HG03108 (cell line): ENCODE data around the gene BAZ1B.
"Not testable (repeated sequence)": the region's sequence is repeated elsewhere in the genome, so short reads cannot be mapped to it uniquely, and the experiment has no call there.

Source experiments
- ATAC-seq: cut with Tn5 transposase; IDR thresholded peaks from one replicate; pipeline ENCODE4 v1.9.1; 2021; ENCODE audit warnings: moderate library complexity; ENCODE audit not compliant: unreplicated experiment

Gene BAZ1B

DNA sequence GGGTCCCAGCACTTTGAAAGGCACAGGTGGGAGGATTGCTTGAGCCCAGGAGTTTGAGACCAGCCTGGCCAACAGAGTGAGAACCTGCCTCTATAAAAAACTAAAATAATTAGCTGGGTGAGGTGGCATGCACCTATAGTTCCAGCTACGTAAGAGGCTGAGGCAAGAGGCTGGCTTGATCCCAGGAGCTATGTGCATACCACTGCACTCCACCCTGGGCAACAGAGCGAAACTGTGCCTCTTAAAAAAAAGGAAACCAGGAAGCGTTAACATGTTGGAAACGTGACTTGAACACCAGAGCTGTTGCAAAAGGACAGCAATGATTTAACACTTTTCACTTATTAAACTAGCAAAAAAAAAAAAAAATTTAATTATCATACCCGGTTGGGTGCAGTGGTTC is 12.6 kb downstream of the BAZ1B start:
- ATAC-seq: no peak

DNA sequence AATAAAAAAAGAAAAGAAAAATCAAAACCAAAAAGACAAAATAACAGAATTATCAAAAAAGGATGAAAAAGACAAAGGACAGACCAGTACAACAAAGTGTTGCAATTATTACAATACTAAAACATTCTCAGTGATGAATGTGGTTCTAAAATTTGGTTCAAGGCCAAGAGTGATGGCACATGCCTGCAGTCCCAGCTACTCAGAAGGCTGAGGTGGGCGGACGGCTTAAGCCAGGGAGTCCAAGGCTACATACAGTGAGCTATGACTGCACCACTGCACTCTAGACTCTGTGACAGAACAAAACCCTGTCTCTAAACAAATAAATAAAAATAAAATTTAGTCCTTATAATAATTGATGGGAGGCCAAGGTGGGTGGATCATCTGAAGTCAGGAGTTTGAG is 14.5 kb downstream of the BAZ1B start:
- no peak for ATAC-seq

DNA sequence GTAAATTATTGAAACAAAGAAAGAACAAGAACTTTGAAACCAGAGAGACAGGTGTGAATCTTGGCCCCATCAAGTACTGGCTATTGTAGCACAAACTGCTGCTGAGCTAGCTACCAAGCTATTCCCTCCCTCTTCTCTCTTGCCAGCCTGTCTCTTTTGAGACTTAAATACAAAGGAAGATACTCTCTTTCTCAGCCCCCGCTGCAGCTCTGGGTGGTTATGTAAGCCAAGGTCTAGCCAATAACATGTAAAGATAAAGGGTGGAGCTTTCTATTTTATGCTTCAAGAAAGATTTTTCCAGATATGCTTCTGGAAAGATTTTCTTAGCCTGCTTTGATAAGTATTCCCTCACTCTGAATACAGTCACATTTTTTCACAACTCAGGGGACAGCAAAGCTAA is 17.2 kb downstream of the BAZ1B start:
- ATAC-seq: no peak

DNA sequence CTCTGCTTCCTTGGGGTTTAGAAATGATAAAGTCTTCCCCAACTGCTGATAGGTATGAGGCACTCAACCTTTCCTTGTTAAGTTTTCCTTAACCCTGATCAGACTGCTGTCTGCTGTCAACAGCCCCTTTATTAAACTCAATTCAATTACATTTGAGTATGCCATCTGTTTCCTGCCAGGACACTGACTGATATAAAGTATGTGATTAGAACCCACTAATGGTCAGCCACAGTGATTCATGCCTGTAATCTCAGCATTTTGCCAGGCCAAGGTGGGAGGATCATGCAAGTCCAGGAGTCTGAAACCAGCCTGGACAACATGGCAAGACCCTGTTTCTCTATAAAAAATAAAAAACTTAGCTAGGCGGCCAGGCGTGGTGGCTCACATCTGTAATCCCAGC is 18.1 kb downstream of the BAZ1B start:
- no peak for ATAC-seq

DNA sequence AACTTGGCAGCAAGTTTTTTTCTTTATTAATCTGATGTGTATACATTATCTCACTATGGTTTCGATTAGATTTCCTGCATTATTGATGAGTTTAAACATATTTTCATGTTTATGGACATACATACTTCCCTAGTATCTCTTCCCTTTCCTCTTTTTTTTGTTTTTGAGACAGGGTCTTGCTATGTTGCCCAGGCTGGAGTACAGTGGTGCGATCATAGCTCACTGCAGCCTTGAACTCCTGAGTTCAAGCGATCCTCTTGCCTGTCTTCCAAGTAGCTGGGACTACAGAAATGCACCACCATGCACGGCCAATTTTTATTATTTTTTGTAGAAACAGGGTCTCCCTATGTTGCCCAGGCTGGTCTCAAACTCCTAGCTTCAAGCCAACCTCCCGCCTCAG is 18.9 kb downstream of the BAZ1B start:
- no peak for ATAC-seq

DNA sequence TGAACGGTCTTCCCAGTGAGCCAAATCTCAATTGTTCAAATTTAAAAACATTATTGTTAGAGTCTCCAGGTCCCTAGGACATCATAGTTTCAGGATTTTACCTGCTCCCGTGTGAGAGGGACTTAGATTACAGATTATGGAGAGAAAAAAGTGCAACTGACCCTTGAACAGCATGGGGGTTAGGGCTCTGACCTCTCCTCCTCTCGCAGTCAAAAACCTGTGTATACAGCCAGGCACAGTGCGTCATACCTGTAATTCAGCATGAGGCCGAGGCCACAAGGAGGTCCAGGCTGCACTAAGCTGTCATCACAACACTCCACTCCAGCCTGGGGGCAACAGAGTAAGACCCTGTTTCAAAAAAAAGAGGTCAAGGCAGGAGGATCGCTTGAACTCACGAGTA is 25.5 kb downstream of the BAZ1B start:
- ATAC-seq: no peak

DNA sequence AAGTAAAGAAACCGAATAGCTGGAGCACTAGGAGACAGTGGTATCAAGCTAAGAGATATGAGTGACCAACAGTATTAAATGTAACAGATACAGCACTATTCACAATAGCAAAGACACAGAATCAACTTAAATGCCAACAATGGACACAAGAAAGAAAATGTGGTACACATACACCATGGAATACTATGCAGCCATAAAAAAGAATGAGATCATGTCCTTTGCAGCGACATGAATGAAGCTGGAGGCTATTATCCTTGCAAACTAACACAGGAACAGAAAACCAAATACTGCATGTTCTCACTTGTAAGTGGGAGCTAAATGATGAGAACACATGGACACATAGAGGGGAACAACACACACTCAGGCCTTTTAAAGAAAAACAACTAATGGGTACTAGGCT is 26.6 kb downstream of the BAZ1B start:
- ATAC-seq: not testable (repeated sequence)

DNA sequence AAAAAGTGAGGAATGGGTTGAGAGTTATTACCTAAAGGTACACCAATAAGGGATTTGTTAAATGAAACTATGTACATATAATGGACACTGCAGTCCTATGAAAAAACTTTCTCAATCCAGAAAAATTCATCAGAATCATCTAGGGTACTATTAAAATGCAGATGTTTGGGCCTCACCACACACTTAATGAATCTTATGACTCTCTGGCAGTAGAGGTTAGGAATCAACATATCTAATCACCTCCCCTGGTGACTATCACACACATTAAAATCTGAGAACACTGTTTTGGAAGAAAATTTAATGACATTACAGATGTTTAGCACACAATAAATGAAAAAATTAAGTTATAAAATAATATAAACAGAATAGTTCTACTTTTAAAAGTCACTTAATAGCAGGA is 32.1 kb downstream of the BAZ1B start:
- no peak for ATAC-seq

DNA sequence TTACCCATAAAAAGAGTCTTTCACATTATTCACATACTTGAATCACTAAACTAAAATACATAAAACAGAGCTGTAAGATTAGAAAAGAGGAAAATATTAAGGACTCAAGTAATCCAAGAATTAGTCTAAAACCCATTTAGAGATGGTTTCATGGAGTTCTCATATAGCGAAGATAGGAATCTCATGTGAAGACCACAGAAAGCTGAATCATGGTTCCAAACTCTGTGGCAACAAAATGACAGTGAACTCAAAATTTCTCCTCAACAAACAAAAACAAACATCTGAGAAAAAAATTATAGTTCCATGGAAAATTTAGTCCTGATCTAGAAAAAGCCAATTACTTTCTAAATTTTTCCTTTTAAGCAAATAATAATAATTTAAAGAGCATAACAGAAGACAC is 34.6 kb downstream of the BAZ1B start:
- ATAC-seq: no peak

DNA sequence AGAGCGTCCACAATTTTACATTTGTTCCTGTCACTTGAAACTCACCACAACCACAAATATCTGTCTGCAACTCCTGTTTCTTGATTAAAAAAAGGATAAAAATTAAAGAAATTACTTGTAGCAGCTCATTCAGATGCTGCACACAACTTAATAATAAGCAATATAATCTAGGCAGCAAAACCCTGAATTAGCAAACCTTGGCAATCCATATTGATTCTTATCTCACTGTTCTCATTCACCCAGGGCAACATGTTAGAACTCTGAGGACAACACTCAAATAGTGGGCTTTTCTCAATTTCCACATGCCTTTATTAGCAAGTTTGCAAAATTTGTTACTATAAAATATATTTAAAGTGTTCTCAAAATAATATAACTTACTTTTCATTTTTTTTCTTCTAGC is 38.9 kb downstream of the BAZ1B start:
- ATAC-seq: no peak

DNA sequence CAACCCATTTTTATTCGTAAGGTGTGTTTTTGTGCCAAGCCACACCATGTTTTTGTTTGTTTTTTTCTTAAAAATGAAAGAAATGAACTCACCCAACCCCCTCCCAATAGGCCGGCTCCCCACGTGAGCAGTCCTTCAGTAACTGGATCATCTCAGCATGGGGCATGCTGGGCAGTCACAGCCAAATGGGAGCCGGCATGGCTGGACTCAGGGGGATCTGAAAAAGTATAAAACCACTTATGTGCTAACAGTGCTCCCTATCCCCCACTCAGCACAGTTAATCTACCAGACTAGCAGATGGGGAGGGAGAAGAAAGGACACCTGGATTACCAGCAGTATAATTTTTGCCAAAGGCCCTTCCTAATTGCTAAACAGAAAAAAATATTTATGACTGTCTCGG is 39.3 kb downstream of the BAZ1B start:
- no peak for ATAC-seq

DNA sequence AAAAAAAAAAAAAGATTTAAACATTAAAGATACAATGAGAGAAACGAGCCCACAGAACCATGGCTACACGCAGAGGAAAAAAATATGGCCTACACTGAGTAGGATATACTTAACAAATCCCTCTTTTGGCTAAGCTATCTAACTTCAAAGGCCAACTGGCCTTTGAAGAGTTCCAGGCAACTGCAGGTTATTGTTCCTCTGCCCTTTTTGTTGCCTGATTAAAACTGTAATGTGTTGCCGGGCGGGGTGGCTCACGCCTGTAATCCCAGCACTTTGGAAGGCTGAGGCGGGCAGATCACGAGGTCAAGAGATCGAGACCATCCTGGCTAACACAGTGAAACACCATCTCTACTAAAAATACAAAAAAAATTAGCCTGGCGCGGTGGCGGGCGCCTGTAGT is 40.6 kb downstream of the BAZ1B start:
- ATAC-seq: not testable (repeated sequence)

DNA sequence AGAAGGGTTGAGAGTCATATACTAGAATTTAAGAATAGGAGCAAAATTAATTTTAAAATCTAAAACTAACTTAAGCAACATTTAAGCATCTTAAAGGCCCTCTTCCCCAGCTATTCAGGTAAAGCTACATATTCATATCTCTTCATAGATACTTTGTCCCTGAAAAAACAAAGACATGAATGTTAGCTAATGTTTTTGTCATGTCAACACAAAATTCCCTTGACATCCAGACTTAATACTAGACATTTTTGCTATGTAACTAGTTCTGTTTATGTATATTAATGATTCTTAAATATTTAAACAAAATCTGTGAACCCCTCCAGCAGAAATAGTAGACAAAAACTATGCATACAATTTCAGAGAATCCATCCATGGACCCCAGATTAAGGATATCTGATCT is 43.5 kb downstream of the BAZ1B start:
- ATAC-seq: no peak

DNA sequence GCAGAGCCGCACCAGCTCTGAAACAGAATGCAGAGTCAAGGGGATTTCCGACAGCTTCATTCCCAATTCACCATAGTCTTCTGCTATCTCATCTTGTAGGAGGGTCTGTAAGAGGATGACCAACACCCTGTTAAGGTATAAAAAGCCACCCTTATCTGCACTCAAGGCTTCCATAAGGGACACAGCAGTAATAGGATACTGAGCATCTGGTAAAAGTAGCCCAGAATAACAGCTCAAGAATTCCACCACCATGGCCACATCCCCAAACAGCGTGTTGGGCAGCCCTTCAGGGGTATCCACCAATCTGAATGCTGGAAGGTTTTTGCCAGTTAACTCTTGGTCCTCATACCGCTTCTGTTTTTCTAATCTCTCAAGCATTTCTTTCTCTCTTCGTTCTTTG is 44.7 kb downstream of the BAZ1B start:
- no peak for ATAC-seq

DNA sequence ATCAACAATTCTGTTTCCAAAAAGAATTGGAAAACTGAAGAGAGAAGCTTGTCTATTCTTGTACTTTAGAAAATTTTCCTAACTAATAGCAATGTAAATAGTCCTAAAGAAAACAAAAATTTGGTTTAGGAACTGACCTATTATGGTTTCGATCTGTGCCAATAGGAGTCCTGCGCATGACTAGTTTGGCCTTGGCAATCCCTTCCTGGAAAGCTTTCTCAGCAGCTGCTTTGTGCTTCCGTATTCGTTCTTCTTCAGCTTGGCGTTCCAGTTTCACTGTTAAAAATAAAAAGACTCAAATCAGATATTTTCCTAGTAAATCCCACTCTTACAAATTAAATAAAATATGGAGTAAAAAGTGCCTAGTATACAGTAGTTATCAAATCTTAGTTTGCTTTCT is 51.9 kb downstream of the BAZ1B start:
- no peak for ATAC-seq

DNA sequence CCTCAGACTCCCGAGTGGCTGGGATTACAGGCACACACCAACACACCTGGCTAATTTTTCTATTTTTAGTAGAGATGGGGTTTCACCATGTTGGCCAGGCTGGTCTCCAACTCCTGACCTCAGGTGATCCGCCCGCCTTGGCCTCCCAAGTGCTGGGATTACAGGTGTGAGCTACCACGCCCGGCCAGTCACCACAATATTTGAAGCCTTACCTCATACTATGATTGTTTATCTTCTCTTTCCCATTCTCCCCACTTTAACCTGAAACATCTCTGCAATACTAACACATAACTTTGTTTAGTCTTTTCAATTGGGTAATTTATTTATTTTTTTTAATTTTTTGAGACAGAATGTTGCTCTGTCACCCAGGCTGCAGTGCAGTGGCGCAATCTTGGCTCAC is 55.0 kb downstream of the BAZ1B start:
- not testable (repeated sequence) for ATAC-seq

DNA sequence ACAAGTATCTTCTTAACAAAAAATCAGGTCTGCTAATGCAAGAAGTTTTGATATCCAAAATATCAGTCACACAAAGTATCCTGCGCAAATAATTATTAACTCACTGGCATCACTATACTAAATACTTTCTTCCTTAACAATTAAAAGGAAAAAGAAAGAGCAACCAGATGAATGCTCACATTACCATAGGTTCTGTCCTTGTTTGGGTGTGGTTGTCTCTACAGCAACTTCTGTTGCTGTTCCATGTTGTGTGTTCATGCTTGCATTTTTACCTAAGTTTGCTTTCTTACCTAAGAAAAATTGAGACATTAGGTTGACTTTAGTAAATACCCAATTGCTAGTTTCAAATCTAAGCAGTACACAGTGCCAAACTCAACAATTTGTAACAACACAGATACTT is 56.0 kb downstream of the BAZ1B start:
- no peak for ATAC-seq

DNA sequence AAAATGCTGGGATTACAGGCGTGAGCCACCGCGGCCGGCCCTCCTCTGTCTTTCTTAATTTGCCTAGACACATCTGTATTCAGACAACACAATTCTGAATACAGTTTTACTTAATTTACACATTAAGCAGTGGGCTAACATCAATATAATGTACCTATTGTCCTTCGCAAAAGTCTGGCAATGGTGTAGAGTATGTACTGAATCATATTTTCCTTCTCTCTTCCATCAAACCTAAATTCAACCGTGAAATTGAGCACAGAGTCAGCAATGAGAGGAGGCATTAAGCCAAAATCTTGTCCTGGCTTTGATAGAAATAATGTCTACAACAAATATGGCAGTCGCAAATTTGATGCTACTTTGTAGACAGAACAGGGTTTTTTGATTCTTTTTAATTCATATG is 58.1 kb downstream of the BAZ1B start:
- ATAC-seq: no peak

DNA sequence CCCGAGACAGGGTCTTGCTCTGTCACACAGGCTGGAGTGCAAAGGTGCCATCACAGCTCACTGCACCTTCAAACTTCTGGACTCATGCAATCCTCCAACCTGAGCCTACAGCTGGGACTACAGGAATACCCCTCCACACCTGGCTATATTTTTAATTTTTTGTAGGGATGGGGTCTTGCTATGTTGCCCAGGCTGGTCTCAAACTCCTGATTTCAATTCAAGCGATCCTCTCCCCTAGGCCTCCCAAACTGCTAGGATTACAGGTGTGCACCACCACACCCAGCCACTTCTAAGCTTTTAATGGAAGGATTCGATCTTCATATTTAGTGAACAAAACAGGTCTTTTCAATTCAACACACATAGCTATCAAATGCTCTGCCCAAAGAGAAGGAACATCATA is 58.8 kb downstream of the BAZ1B start:
- ATAC-seq: no peak

DNA sequence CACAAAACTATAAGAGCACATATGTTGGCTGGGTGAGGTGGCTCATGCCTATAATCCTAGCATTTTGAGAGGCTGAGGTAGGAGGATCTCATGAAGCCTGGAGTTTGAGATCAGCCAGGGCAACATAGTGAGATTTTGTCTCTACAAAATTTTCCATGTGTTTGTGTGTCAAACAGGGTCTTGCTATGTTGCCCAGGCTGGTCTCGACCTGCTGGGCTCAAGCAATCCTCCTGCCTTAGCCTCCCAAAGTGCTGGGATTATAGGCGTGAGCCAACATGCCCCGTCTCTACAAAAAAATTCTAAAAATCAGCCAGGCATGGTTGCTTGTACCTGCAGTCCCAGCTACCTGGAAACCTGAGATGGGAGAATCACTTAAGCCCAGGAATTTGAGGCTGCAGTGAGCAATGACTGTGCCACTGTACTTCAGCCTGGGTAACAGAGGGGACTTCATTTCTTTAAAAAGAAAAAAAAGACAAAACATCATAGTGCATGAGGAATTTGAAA is 60.3 kb downstream of the BAZ1B start:
- no peak for ATAC-seq

DNA sequence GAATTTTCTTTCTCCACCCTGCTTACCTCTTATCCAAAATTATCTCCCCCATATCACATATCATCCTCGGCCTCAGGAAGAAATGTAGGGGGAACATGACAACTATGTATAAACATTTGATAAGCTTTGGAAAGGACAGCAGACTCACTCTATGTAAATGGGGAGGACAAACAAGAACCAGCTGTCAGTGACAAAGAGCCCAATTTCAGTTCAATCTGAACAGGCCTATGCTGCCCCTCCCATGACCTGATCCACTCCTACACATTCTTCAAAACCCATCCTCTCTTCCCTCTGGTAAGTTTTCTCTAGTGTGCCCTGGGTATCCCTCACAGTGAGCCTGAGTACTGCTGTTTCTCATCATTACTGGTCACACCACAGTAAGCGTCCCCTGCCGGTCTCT is 67.7 kb downstream of the BAZ1B start:
- no peak for ATAC-seq

DNA sequence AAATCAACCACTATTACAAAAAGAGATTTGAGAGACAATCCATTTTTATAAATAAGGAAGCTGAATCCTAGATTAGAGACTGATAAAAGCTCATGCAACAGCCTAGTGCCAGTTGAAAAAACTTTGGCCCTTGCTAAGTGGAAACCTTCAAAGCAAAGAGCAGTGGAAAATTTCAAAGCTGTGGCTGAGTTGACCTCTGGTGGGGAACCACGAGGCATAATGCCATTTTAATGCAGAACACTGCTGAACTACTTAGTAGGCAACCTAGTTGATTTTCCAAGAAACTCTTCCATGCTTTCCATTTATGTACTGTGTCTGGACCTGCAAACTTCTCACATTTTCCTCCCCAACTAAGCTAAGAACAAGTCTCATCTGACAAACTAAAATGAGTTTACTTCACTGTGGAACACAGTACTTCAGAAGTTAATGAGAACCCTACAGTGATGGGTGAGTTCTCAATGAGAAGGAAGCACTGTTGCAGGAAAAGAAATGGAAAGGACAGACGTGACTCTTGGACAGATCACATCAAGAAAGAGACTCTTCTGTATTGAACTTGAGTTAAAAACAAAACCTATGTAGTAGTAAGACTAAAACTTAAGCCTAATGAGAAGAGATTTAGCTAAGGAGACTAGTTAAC is 69.0 kb downstream of the BAZ1B start:
- ATAC-seq: no peak

DNA sequence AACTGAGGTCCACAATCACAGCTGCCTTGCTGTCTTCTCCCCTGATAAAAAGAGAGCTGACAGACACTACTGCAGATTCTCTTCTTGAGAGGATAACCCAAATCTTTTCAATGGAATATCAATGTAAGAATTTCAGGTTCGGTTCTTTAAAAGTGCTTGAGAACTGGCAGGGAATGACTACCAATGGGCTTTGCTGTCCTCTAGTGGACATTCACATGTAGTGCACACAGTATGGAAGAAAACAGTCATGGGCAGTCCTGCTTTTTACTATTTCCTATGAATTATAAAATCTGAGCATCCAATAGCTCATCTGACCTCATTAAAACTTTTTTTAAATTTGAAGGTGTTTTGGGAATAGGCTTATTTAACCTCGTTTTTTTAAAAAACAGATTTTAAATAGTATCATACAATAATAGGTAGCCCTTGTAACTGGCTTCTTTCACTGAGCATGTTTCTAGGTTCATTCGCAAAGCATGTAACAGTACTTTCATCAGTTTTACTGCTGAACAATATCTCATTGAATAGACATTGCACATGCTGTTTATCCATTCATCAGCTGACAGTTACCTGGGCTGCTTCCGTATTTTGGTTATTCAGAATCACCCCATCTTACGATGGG is 70.2 kb downstream of the BAZ1B start:
- no peak for ATAC-seq
